ENCODE measurements around the gene HDAC11. TPM values are rescaled to one million over a fixed set of nuclear protein-coding genes. Genes with fewer than 3 reads are reported as not detected.

HDAC11 gene
- total and polyA plus RNA-seq, 2 of the 4 experiments (the other 2 are of a cell fraction): 9.1 to 11.4 TPM

GRCh38 chr3:13455644-13456043 is 24.5 kb upstream of the HDAC11 start:
- Histone ChIP-seq H3K18ac (ENCODE audit: low read depth, low read length) (no peak overlapping the region), H3K14ac (replicated peaks; ENCODE audit: low read depth, low read length) (no peak overlapping the region), H3K4me1 (ENCODE audit: control insufficient read depth, insufficient read depth, low read length) (peaks cover 3% of the 10 kb centered on the region; the same call in 1 of the 2 replicates), H4K91ac (ENCODE audit: insufficient read depth, low read depth, low read length) (no peak overlapping the region), H3K79me1 (ENCODE audit: low read depth in 1 of 2, low read length in 2 of 2) (no peaks in the 10 kb centered on the region), H3K4ac (ENCODE audit: low read depth, low read length) (no peak overlapping the region), H3K56ac (ENCODE audit: extremely low read depth, insufficient read depth, low read length) (no peak overlapping the region), H3K9me3 (ENCODE audit: control insufficient read depth, insufficient read depth, low read length) (no peaks in the 10 kb centered on the region), H3K9me1 (ENCODE audit: insufficient read depth, low read length) (no peaks in the 10 kb centered on the region), H2AK5ac (ENCODE audit: low read depth, low read length) (no peak overlapping the region), H4K5ac (ENCODE audit: low read depth, low read length) (no peak overlapping the region), H2AFZ (replicated peaks; ENCODE audit: low read length, poor library complexity) (no peak overlapping the region), H2BK15ac (ENCODE audit: low read depth, low read length) (no peak overlapping the region), H3K9ac (ENCODE audit: low read depth, low read length) (no peak overlapping the region), H2BK120ac (ENCODE audit: low read depth, low read length) (no peak overlapping the region), H3K36me3 (ENCODE audit: control insufficient read depth, insufficient read depth, low read length) (no peaks in the 10 kb centered on the region), H3K27ac (ENCODE audit: insufficient read depth, low read length) (no peak overlapping the region), H4K8ac (ENCODE audit: low read depth in 2 of 2, low read length in 2 of 2) (no peak overlapping the region), H2AK9ac (replicated peaks; ENCODE audit: low read depth, low read length, poor library complexity) (no peak overlapping the region), H3K4me2 (ENCODE audit: low read depth, low read length) (no peak overlapping the region), H2BK20ac (ENCODE audit: low read depth, low read length) (no peak overlapping the region), H3K27me3 (ENCODE audit: control insufficient read depth, insufficient read depth, low read length) (peaks cover 11% of the 10 kb centered on the region), H2BK5ac (ENCODE audit: low read depth, low read length, poor library complexity, severe bottlenecking) (no peak overlapping the region), H3K23ac (ENCODE audit: low read depth, low read length) (no peak overlapping the region), H3K4me3 (ENCODE audit: insufficient read depth, low read depth, low read length) (no peak overlapping the region), H4K20me1 (ENCODE audit: insufficient read depth, low read length) (no peaks in the 10 kb centered on the region)
- TF ChIP-seq USF2 (IDR thresholded peaks at IDR 0.05; ENCODE audit: low read depth, low read length): peak; percentile 10; the same call in 1 of the 2 replicates
- no peak for TF ChIP-seq ELK1 (IDR thresholded peaks at IDR 0.05; ENCODE audit: borderline replicate concordance, low read depth, low read length)
- no peak for TF ChIP-seq MXI1 (IDR thresholded peaks at IDR 0.05; ENCODE audit: borderline replicate concordance, low read depth, low read length)
- no peak for TF ChIP-seq BHLHE40 (IDR thresholded peaks at IDR 0.05; ENCODE audit: low read depth, low read length)
- TF ChIP-seq RCOR1 (IDR thresholded peaks at IDR 0.05; ENCODE audit: insufficient replicate concordance, low read length): no peak
- no peak for TF ChIP-seq CEBPB (IDR thresholded peaks at IDR 0.05; ENCODE audit: low read depth, low read length)
- no peak for TF ChIP-seq POLR2A (IDR thresholded peaks at IDR 0.05; ENCODE audit: low read depth, low read length)
- dilution Hi-C loops (cut with HindIII; ENCODE audit: low sequenced_read_pairs, unreplicated experiment): no loop called here
- intact Hi-C loops (cut with micrococcal nuclease): loop anchor here (10.0 kb wide), 1 partner anchor 151 kb away; no protein-coding TSS in a partner anchor
- no TSS peak for BruUV-seq (replicated peaks)
- in situ Hi-C loops (cut with MboI; ENCODE audit: low sequenced_read_pairs): no loop called here
- WGBS, 2 experiments (ENCODE audit: extremely low coverage in 2 of 2, insufficient read length in 1 of 2): 66% methylated on average over 3 of the region's 6 CpGs; no CpG with 5 or more reads in 1 of the 2 experiments
- CTCF ChIA-PET: interaction anchor here (1.4 kb wide), 1 partner anchor 364 kb away, joined by 4 read pairs; no protein-coding TSS in a partner anchor
- ATAC-seq (ENCODE audit: low read depth): no peak
- POLR2A ChIA-PET (ENCODE audit: unreplicated experiment): no interaction called here
- no peak for DNase-seq

All from IMR-90 (cell line).